Activated CD4-positive, alpha-beta T cell treated with anti-CD3 and anti-CD28 coated beads for 4 hours (primary cell): Measurements from ENCODE around the gene MPRIP.
A peak's percentile ranks its signal among the peaks of the same experiment; 100 is the strongest.

Experiments used
- DNase-seq, 2 donors: peaks; one replicate each; pipeline ENCODE4 v3.0.0-alpha.2; 2020

MPRIP gene

GRCh38 chr17:17053446-17054379, 11.5 kb downstream of the MPRIP start:
- no peak for DNase-seq

GRCh38 chr17:17054636-17055035, 12.4 kb downstream of the MPRIP start:
- no peak for DNase-seq

- DNase-seq, result no peak
Observed at GRCh38 chr17:17055286-17056155, 13.3 kb downstream of the MPRIP start.

- DNase-seq, result no peak
Observed at GRCh38 chr17:17056156-17056539, 13.9 kb downstream of the MPRIP start.

GRCh38 chr17:17057057-17057551, 14.8 kb downstream of the MPRIP start:
- no peak for DNase-seq

GRCh38 chr17:17058304-17058703, 16.0 kb downstream of the MPRIP start:
- DNase-seq, result no peak

- no peak for DNase-seq
Observed at GRCh38 chr17:17059301-17059890, 17.1 kb downstream of the MPRIP start.

GRCh38 chr17:17060001-17060922, 18.0 kb downstream of the MPRIP start:
- no peak for DNase-seq

- DNase-seq, result no peak
Observed at GRCh38 chr17:17060930-17061329, 18.7 kb downstream of the MPRIP start.

- no peak for DNase-seq
Observed at GRCh38 chr17:17061516-17061915, 19.3 kb downstream of the MPRIP start.

GRCh38 chr17:17062356-17062755, 20.1 kb downstream of the MPRIP start:
- DNase-seq, result no peak

- DNase-seq, result no peak
Observed at GRCh38 chr17:17062866-17063265, 20.6 kb downstream of the MPRIP start.

- DNase-seq, result no peak
Observed at GRCh38 chr17:17063546-17064122, 21.4 kb downstream of the MPRIP start.

GRCh38 chr17:17064322-17064721, 22.1 kb downstream of the MPRIP start:
- no peak for DNase-seq

GRCh38 chr17:17066021-17066420, 23.8 kb downstream of the MPRIP start:
- no peak for DNase-seq

GRCh38 chr17:17067257-17067656, 25.0 kb downstream of the MPRIP start:
- DNase-seq, result no peak

GRCh38 chr17:17069849-17070248, 27.6 kb downstream of the MPRIP start:
- DNase-seq, result no peak

GRCh38 chr17:17070931-17071330, 28.7 kb downstream of the MPRIP start:
- DNase-seq, result no peak

- peak; percentile 20 to 36 for DNase-seq
Observed at GRCh38 chr17:17071531-17072360, 29.5 kb downstream of the MPRIP start.

- no peak for DNase-seq
Observed at GRCh38 chr17:17072546-17072945, 30.3 kb downstream of the MPRIP start.
